Forelimb muscle (tissue), 1 donor: ENCODE measurements around the gene LMAN2. TPM values are rescaled to one million over a fixed set of nuclear protein-coding genes. Genes with fewer than 3 reads are reported as not detected.

Experiments used
- DNase-seq: peaks from one replicate; pipeline ENCODE4 v3.0.0-alpha.2; 2013; ENCODE audit warnings: low read depth
- polyA plus RNA-seq: library from polyadenylated mRNA; unstranded; fragments of 120-200 nt; gene quantifications from one replicate; pipeline ENCODE4 v1.2.1, GENCODE V29; 2013; ENCODE audit not compliant: insufficient read length

Gene LMAN2
- polyA plus RNA-seq, 1 donor: 65.7 TPM

DNA sequence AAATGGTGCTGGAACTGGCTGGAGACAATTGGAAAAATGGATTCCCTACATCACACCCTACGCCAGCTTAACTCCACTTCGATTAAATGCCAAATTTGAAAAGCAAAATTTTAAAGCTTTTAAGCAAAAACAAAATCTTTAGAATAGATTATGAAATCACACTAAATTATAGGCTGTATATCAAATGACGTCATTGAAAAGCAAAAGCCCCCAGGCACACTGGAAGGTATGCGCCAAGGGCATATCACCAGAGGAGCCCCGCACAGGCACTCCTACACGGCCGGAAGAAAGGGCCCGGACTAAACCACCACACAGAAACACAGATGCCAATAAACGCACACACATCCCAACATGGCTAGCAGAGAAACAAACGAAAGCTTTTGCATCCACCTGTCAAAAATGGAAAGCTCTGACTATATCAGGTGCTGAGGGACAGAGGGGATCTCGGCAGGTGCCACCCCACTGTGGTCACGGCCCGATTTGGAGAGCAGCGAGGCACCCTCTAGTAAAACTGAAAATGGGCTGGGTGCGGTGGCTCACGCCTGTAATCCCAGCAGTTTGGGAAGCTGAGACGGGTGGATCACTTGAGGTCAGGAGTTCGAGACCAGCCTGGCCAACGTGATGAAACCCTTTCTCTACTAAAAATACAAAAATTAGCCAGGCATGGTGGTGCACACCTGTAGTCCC lies 22.8 kb downstream of the LMAN2 start:
- no peak for DNase-seq

DNA sequence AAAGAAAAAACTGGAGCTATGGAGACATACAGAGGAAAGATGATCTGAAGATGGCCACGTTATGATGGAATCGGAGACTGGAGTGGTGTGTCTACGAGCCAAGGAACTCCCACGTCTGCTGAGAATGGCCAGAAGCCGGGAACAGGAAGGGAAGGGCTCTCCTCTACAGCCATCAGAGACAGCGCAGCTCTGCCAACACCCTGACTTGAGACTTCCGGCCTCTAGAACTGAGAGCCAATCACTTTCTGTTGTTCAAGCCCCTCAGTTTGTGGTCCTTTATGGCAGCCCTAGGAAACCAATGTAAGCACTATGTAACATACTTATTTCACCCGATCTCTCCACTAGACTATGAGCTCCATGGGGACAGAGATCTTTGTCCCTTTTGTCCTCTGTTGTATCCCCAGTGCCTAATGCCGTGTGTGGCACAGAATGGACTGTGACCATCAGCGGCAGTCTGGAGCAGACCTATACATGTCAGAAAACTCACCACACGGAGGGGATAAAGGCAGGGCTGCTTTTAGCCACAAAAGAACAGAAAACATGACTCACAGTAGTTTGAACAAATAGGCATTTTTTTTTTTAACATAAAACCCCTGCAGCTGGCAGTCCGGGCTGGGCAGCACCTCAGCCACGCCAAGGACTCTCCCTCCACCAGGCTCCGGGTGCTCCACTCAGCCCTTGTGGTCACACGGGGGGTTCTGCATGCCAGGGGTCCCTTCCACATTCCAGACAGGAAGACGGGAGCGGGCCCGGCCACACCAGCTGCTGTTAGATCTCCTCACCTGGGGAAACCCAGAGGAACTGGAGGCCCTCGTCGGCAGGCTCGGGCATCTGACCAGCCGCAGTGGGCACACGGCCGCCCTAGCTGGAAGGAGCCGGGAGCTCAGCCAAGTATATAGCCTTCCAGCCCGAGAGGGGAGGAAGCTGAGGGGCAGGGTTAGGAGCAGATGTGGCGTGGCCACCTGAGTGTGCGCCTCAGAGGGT lies 23.6 kb downstream of the LMAN2 start:
- DNase-seq: no peak

DNA sequence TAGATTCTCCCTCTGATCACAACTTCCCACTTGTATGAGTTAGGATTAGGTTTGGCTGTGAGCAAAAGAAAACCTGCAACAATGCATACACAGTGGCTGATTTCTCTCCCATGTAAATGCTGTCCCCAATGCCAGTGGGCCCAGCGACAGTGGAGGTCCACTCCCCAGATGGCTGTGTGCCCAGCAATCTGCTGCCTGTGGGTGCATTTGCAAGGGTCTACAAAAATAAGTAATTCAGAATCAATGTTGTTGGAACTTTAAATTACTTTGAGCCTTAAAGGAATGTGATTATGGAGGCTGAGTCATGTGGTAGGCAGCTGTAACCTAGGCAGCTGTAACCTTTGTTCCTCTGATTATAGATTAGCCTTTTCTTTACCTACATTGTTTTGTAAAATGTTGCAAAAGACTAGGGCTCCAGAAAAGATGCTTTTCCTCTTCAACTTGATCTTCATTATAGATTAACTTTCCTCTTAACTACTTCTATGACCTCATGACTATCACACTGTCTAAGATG lies 25.5 kb downstream of the LMAN2 start:
- no peak for DNase-seq

DNA sequence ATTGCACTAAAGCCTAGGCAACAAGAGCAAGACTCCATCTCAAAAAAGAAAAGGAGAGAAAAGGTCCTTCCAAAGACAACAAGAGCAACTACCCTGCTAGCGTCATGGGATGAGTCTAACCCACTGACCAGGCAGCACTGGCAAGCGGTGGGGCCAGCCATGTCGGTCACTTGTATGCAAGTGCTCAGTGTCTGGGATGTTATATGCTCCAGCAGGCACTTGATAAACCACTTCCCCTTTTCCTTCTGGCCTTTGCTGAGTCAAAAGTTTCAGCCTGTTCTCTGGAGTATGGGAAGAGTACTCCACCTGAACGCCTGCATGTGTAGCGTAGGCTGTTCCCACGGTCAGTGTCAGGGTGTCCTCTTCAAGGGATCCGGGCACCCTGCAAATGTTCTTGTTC lies 30.6 kb downstream of the LMAN2 start:
- no peak for DNase-seq

DNA sequence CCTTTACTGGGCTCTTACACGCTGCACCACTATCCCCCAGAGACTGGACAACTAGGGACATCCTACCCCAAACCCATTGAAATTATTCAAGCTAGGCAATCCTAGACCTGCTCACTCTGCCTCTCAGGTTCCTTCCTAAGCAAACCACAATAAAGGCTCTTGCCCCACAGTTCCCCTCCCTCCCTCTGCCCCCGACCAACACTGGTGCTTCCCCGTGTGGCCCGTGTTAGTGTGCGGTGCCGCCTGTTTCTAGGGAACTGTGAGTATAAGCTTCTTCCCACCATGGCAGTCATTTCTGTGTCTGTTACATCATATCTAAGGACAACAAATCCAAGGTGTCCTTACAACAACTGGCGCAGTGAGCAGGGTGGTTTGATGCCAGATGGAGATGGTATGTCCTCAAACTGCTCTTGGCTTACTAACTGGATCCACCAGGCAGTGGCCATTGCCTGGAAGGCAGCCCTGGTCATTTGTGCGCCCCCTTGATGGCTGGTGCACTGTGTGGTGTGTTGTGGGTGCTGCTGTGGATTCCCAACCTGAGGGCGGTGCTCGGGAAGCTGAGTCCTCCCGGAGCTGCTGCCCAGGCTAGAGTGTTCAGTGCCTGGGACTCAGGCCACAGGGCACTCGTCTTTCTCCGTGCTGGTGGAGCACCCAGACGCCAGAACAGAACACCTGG lies 31.4 kb downstream of the LMAN2 start:
- DNase-seq: no peak

DNA sequence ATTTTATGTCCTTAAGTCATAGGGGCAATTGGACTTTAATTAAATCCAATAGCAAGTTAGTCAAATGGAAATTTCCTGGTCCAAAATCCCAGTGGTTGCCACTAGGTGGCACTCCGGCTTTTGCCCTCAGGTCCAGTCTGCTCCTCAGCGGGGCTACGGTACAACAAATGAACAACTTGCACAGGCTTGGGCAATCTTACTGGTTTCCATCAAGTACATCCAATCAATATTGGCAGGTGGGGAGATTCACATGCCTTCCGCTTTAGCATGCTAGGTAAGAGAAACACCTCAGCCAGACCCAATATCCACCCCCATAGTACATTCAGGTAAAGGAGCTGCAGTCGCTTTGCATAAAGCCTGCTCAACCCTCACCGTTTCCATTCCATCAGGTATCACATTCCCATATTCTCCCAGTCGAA lies 33.5 kb downstream of the LMAN2 start:
- DNase-seq: no peak

DNA sequence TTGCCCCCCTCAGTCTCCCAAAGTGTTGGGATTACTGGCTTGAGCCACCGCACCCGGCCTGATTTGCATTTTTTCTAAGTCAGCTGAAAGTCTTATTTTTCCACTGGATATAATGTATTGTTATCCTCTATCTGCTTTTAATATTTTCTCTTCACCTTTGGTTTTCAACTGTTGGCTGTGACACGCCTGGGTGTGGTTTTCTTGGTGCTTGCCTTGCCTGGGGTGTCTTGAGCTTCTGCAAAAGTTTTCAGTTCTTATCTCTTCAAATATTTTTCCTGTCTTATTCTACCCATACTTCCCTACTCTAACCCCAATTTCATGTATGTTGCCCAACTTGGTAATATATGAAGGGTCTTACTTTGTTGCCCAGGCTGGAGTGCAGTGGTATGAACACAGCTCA lies 35.5 kb downstream of the LMAN2 start:
- no peak for DNase-seq

DNA sequence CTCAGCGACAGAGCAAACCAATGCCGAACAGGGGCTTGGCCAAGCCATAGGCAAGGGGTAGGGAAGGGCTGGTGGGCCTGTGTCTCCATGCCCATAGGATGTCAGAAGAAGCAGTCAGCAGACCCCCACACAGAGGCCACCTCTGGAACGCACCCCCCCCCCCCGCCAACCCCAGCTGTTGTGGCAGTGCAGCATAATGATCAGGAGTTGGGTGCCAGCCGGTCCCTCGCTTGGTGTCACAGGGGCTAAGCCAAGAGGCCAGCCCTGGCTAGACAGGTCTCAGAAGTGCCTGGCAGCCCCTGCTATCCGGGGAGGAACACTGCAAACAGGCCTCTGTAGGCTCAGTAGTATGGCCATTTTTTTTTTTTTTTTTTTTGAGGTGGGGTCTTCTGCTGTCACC lies 36.1 kb downstream of the LMAN2 start:
- DNase-seq: no peak

DNA sequence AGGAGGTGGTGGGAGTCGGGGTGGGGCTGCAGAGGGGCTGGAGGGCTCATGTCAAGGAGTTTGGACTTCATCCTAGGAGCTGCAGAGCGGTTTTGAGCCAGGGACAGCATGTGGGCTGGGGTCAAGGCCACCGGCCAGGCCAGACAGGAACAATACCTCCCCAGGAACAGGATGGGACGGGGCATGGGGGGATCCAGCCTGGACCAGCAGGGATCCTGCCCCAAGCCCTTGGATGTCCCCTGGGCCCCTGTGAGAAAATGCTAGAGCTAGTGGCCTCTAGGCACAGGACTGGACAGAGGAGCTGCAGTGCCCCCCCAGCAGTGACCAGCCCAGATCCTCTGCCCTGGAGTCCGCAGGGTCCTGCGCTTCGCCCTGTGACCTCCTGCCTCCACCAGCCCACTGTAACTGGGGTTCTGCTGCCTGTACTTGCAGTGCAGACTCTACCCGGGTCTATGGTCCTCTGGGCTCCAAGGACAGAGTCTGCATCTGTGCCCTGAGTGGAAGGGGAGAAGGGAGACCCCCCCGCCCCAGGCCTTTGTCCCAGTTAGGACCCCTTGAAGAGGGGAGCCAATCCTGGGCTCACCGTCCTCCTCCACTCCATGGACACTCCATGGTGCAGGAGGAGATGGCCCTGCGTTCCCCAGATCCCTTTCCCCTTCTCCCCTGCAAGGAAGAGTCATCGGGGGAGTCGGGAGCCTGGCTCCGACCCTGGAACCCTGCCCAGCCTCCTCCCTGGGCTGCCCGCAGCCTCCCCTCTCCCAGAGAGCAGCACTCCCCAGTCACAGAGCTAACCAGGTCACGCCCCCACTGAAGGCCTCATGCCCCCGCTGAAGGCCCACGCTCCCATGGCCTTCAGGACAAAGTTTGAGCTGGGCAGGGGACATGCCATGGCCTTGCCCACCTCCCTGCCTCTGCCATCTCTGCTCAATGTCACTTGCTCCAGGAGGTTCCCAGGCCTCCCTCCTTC lies 36.8 kb downstream of the LMAN2 start:
- DNase-seq: no peak

DNA sequence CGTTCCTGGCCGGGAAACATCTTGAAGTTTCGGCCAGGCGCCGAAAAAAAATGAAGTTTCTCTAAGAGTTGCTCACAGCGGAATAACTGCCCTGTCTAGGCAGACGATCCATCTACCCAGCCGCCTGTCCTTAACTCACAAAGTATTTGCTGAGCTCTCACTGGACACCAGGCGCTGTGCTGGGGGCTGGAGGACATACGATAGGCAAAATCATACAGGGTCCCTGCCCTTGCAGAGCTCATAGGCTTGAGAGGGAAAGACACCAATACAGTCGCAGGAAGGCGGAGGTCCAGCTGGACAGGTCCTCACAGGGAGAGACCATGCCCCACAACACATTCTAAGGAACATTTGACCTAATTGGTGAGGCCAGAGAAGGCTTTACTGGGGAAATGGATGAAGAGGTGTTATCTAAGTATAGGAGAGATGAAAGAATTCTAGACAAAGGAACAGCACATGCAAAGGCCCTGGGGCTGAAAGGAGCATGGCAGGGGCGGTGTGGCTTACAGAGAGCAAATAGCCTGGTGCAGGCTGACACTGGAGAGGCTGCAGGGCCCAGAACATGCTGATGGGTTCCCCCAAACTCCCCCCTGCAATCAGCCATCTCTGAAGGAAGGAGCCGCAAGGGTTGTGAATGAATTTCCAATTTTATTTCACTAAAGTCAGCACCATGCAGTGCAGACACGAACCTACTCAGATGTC lies 37.8 kb downstream of the LMAN2 start:
- no peak for DNase-seq

DNA sequence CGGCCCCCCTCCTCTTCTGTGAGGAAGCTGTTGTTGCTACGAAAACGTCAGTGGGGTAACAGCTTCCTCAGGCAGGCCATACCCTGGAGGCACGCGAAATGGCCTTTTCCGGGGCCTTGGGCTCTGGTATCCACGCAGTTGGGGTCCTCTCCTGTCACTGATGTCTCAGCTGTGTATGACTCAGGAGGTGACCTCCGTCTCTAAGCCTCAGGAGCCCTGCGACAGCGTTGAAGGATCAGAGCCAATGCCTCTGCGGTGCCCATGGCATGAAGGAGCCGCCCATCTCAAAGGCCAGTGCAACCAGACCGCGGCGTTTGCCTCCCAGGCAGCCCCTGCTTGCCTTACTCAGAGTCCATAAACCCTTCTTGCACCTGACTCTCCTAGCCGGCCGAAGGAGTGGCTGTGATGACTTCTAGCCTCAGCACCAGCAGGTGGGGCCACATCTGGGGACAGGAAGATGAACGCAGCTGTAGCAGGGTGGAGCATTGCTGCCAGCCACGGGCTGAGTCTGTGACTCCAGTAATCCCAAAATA lies 38.8 kb downstream of the LMAN2 start:
- no peak for DNase-seq

DNA sequence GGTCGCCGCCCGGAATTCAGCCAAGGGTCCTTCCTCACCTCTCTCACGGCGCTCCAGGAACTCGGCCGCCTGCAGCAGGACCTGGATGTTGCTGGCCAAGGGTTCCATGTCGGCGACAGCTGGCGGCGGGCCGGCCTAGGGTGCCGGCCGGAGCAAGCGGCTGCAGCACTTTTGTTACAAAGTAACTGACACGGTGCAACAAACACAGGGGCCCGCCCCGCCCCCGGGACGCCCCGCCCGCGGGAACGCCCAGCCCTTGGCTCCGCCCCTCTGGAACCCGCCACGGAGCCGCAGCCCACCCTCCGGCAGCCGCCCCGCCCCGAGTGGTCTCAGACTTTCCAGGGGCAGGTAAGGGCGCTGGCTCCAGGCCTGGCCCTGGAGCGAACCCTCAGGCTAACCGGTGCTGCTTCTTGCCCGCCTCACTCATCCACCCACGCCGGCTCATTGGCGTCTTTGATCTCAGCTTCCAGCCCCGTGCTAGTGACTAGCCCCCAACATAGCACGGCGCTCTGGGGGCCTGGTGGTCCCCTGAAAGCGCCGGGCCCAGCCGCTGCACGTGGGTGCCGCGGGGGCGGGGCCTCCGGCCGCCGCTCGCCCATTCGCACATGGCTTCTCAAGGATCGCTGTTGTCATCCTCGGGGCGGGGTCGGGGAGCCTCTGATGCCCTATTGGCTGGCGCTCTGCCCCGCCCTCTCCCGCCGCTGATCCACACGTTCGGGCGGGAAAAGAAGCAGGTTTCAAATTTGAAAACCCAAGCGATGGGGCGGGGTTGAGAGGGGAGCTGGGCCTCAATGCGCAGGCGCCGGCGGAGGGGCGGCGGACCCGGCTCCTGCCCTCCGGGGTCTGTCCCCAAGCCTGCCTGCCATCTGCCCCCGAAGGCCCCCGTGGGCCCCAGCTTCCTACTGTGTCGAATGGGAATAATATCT lies 39.5 kb downstream of the LMAN2 start, which contains the start of gene MXD3:
Gene MXD3 (minus strand): TSS at position 176 of the 926 bp plus-strand sequence. CDS start 68 bp downstream, at position 108.
- peak; percentile 77 for DNase-seq

DNA sequence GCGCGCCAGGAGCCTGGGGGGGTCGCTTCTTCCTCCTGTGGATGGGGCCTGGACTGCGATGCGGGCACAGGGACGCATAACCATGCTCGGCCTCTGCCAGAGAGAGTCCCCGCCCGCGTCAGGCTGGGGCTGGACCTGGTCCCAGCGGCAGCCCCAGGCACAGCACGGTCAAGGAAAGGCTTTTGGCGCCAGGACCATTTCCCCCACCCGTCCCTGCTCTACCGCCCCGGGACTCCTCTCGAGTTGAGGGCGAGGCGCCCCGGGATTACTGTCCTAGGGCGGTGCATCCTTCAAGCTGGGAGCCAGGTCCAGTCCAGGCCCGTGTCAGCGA lies 40.1 kb downstream of the LMAN2 start:
- no peak for DNase-seq

DNA sequence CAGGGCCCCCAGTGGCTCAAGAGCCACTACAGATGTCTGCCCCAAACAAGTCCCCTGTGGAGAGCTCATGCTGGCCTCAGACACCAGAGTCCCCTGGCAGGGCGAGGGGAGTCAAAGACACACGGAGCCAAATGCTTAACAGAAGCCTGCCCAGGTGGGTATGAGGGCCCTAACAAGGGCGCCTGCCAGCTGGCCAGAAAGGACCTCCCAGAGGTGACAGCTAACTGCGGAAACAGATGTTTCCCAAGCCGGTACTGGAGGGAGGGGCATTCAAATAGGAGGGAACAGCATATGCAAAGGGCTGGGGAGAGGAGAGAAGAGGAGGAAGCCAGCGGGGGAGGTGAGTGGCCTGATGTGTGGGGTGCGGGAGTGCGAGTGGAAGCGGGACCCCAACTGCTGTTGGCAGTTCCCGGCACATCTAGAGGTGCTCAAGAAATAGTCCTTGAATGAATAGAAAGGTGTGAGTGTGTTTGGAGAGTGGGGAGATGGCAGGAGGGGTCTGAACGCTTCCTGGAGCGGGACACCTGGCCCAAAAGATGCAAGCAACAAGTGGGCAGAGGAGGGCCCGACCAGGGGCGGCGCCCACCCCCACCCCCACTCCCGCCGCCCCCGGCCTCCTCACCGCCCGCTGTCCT lies 40.6 kb downstream of the LMAN2 start:
- DNase-seq: no peak

DNA sequence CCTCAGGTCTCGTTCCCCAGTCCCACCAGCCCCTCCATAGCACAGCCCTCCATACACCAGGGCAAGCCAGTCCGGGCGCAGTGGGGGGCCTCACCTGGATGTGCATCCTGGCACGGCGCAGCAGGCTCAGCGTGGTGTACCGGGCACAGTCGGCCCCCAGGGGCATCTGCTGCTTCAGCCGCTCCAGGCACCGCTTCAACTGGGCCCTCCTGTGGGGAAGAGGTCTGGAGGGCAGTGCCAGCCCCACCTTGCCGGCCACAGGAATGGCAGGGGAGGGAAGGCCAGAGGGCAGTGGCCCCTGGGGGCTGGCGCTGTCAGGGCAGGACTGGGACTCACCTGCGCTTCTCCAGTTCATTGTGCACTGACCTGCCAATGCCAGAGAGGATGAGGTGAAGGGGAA lies 41.1 kb downstream of the LMAN2 start:
- DNase-seq: no peak

DNA sequence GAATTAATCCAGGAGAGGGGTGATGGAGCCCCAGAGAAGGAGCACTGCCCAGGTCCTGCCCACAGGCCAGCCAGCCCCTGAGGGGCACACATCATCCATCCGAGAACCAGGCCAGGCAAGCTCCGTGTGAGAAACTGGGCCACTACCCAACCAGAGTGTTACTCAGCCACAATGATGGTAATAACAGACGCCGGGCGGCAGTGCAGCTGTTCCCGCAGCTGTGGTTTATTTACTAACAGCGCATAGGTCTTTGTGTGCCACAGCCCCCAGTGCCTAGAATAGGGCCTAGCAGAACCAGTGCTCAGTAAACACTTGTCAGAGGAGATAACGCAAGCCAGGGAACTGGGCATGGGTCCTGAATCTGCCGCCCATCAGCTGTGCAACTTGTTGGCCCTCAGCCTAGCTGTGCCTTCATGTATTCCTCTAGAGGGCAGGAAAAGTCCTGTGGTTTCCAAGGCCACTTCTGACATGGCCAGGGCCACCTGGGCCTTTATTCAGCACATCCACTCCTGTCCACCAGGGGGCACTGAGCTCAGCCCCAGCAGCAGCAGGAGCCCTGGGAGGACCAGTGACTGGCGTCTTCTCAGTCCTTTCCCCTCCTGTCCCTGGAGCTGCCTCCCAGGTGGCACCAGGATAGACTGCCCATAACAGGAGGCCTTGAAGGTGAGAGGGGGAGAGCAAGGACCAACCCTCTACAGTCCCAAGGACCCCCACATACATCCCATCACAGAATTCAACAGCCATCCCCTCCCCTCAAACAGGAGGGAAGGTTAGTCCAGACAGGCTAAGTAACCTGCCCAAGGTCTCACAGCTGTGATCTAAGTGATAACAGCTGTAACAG lies 41.9 kb downstream of the LMAN2 start:
- DNase-seq: no peak

DNA sequence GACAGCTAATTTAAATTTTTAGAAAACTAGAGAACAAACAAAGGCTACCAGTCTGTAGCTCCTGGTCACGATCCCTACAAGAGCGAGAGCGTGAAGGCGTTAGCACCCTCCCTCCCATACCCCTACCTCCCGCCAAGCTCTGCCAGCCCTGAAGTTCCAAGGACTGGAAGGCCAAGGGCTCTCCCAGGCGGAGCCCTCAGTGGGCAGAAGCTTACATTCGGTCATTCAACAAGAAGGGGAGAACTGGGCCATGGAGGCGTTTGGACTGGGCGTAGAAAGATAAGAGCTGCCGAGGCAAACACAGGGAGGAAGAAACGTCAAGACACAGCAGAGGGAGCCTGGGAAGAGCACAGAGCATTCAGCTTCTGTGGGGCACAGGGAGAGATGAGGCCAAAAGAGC lies 42.7 kb downstream of the LMAN2 start:
- DNase-seq: no peak
